Gastrocnemius medialis (tissue), 4 donors: Measurements from ENCODE around the gene TANGO2. TPM values are rescaled to one million over a fixed set of nuclear protein-coding genes. Genes with fewer than 3 reads are reported as not detected.
A peak's percentile ranks its signal among the peaks of the same experiment; 100 is the strongest.

ENCODE experiments used
- ATAC-seq, 2 donors: fragments of 150-250 bp; one replicate each; pipeline ENCODE4 v1.9.1; 2016
- DNase-seq, 2 donors: peaks; one replicate each; pipeline ENCODE4 v3.0.0-alpha.2; 2019
- H3K27ac ChIP-seq, 4 donors: fragments of 200-600 bp; sonication (generic); 1 replicate in 1 of 4; 2 replicates in 3 of 4; pipeline ENCODE4 v1.5.1; 2016 to 2018; ENCODE audit warnings: mild to moderate bottlenecking in 2 of 4, moderate library complexity in 1 of 4
- H3K27me3 ChIP-seq, 3 donors: fragments of 200-600 bp; sonication (generic) in 2 of 3; 1 replicate in 1 of 3; 2 replicates in 2 of 3; pipeline versions ENCODE4 v1.5.1 to v1.6.0; 2016 to 2019; ENCODE audit warnings: mild to moderate bottlenecking in 1 of 3, moderate library complexity in 1 of 3
- H3K36me3 ChIP-seq, 2 donors: fragments of 200-600 bp; sonication (generic) in 1 of 2; one replicate each; pipeline ENCODE4 v1.5.1; 2017 to 2018
- H3K4me1 ChIP-seq, 2 donors: fragments of 200-600 bp; sonication (generic) in 1 of 2; one replicate each; pipeline ENCODE4 v1.5.1; 2016 to 2017; ENCODE audit warnings: mild to moderate bottlenecking in 2 of 2
- H3K4me3 ChIP-seq, 4 donors: fragments of 200-600 bp; sonication (generic) in 3 of 4; 1 replicate in 1 of 4; 2 replicates in 3 of 4; pipeline ENCODE4 v1.5.1; 2016 to 2019; ENCODE audit warnings: mild to moderate bottlenecking in 2 of 4
- H3K9me3 ChIP-seq, 3 donors: fragments of 200-600 bp; sonication (generic) in 2 of 3; 1 replicate in 1 of 3; 2 replicates in 2 of 3; pipeline ENCODE4 v1.5.1; 2016 to 2019
- CTCF ChIP-seq, 5 experiments: fragments of 450-650 bp in 3 of 5; fragments of 200-600 bp in 2 of 5; sonication (generic) in 2 of 5; IDR thresholded peaks in 4 of 5; conservative IDR thresholded peaks in 1 of 5; 1 replicate in 4 of 5; 2 replicates in 1 of 5; pipeline ENCODE4 v1.5.1; 2016 to 2019; ENCODE audit warnings: antibody characterized with exemption in 5 of 5, mild to moderate bottlenecking in 3 of 5, moderate library complexity in 3 of 5
- POLR2A ChIP-seq, 2 donors: fragments of 450-650 bp; IDR thresholded peaks; one replicate each; pipeline ENCODE4 v1.6.1; 2017; ENCODE audit warnings: antibody characterized with exemption in 2 of 2, mild to moderate bottlenecking in 2 of 2, moderate library complexity in 2 of 2
- in situ Hi-C, 4 donors: fragments of 200-750 bp; cut with MboI; loops; one replicate each; pipeline versions ENCODE4 v1.15.0 to v1.8.0; 2017; ENCODE audit warnings: low sequenced_read_pairs in 4 of 4
- intact Hi-C: fragments of 100-400 bp; cut with DNase I; formaldehyde crosslinking; loops from one replicate; pipeline ENCODE4 v1.15.1; 2023; ENCODE audit warnings: low total_unique reads
- total RNA-seq, 4 donors: library from RNA; depleted of rRNA; stranded (reverse); fragments of >200 nt; gene quantifications; one replicate each; pipeline versions ENCODE4 v1.1.0 to v1.2.3, GENCODE V29; 2016

Gene TANGO2
- 100 to 1,000 TPM in 1 of 4 donors, 10 to 100 TPM in 3; 43.0 to 115 (median 52.5) TPM for total RNA-seq

- DNase-seq = peak; percentile 84 to 91
- Histone ChIP-seq H3K36me3 (no peaks in the 10 kb centered on the region), H3K4me3 (peak within 1 kb of the TSS; percentile 77 to 98 (median 92)), H3K9me3 (no peaks in the 10 kb centered on the region), H3K27me3 (no peaks in the 10 kb centered on the region), H3K4me1 (peaks cover 27 to 33% of the 10 kb centered on the region in 2 donors), H3K27ac (peak within 1 kb of the TSS; percentile 91 to 99 (median 98))
- TF ChIP-seq POLR2A (IDR thresholded peaks at IDR 0.05) (peak; percentile 98 to 100), CTCF (IDR thresholded peaks at IDR 0.05 in 4 of 5, conservative IDR thresholded peaks at IDR 0.05 in 1 of 5) (peak in 1 of 5 experiments; percentile 17)
- intact Hi-C loops = loop anchor here (2.0 to 5.0 kb wide), 5 partner anchors 60 to 476 kb away; partner anchors contain the start of genes DGCR8, RANBP1, TRMT2A and ZDHHC8
- in situ Hi-C loops = no loop called here
- peak; percentile 54 to 57 for ATAC-seq
Measured at GRCh38 chr22:20020533-20021195, at the start of gene TANGO2. Gene TANGO2, plus strand, starts transcription at chr22:20021110. Its CDS starts 15,689 bp downstream, at chr22:20036799.

- in situ Hi-C loops = loop anchor here in 3 of 4 donors (5.0 kb wide), 1 partner anchor 41 kb away; no protein-coding TSS in a partner anchor
- DNase-seq = no peak
Measured at GRCh38 chr22:19971276-19972124, 49.4 kb upstream of the TANGO2 start.

GRCh38 chr22:19972251-19972650 is 48.7 kb upstream of the TANGO2 start:
- H3K4me3 ChIP-seq = no peak overlapping the region
- H3K27ac ChIP-seq = no peak overlapping the region
- H3K4me1 ChIP-seq = peaks cover 0 to 11% of the 10 kb centered on the region in 2 donors
- ATAC-seq (no peak), DNase-seq (no peak)
- TF ChIP-seq CTCF (IDR thresholded peaks at IDR 0.05 in 4 of 5, conservative IDR thresholded peaks at IDR 0.05 in 1 of 5) (no peak), POLR2A (IDR thresholded peaks at IDR 0.05) (no peak)
- H3K9me3 ChIP-seq = no peaks in the 10 kb centered on the region
- intact Hi-C loops = loop anchor here (5.0 to 10.0 kb wide), 2 partner anchors 113 to 155 kb away; partner anchors contain the start of gene DGCR8
- in situ Hi-C loops = loop anchor here in 3 of 4 donors (5.0 kb wide), 1 partner anchor 40 kb away; no protein-coding TSS in a partner anchor
- peaks cover 0 to 20% of the 10 kb centered on the region in 2 donors for H3K36me3 ChIP-seq
- H3K27me3 ChIP-seq = no peaks in the 10 kb centered on the region

More at GRCh38 chr22:19971276-19972124, 49.4 kb upstream of the TANGO2 start:
- H3K9me3 ChIP-seq = no peaks in the 10 kb centered on the region
- no peak for ATAC-seq
- H3K36me3 ChIP-seq = peaks cover 0 to 20% of the 10 kb centered on the region in 2 donors
- intact Hi-C loops = loop anchor here (5.0 to 10.0 kb wide), 2 partner anchors 113 to 156 kb away; partner anchors contain the start of gene DGCR8
- no peak overlapping the region for H3K4me3 ChIP-seq
- peaks cover 0 to 11% of the 10 kb centered on the region in 2 donors for H3K4me1 ChIP-seq
- peak overlapping the region in 1 of 4 donors; percentile 64 for H3K27ac ChIP-seq
- TF ChIP-seq POLR2A (IDR thresholded peaks at IDR 0.05) (no peak), CTCF (IDR thresholded peaks at IDR 0.05 in 4 of 5, conservative IDR thresholded peaks at IDR 0.05 in 1 of 5) (no peak)
- H3K27me3 ChIP-seq = no peaks in the 10 kb centered on the region

- peaks cover 0 to 15% of the 10 kb centered on the region in 2 donors for H3K36me3 ChIP-seq
- intact Hi-C loops = loop anchor here (5.0 to 10.0 kb wide), 2 partner anchors 112 to 154 kb away; partner anchors contain the start of gene DGCR8
- DNase-seq (no peak), ATAC-seq (no peak)
- no peak overlapping the region for H3K27ac ChIP-seq
- TF ChIP-seq CTCF (IDR thresholded peaks at IDR 0.05 in 4 of 5, conservative IDR thresholded peaks at IDR 0.05 in 1 of 5) (no peak), POLR2A (IDR thresholded peaks at IDR 0.05) (no peak)
- no peak overlapping the region for H3K4me3 ChIP-seq
- H3K27me3 ChIP-seq = no peaks in the 10 kb centered on the region
- no peaks in the 10 kb centered on the region for H3K9me3 ChIP-seq
- peaks cover 0 to 11% of the 10 kb centered on the region in 2 donors for H3K4me1 ChIP-seq
- in situ Hi-C loops = loop anchor here in 3 of 4 donors (5.0 kb wide), 1 partner anchor 39 kb away; no protein-coding TSS in a partner anchor
Measured at GRCh38 chr22:19972652-19973550, 48.0 kb upstream of the TANGO2 start.
